Neural cell (in vitro differentiated cells): Measurements from ENCODE around the gene RNF213. TPM values are rescaled to one million over a fixed set of nuclear protein-coding genes. Genes with fewer than 3 reads are reported as not detected.

Experiments
- H2AFZ ChIP-seq: fragments of 200-600, 300-800 bp; sonication (generic), shearing (Covaris generic); 2 replicates; pipeline ENCODE4 v1.6.0; 2014; ENCODE audit warnings: low read depth, mild to moderate bottlenecking, antibody characterized with exemption, low read length, moderate library complexity
- H3F3A ChIP-seq: fragments of 200-600 bp; shearing (Covaris generic); 2 replicates; pipeline ENCODE4 v1.6.1; 2016; ENCODE audit warnings: mild to moderate bottlenecking, moderate library complexity, mixed read lengths, antibody characterized with exemption, low read length; ENCODE audit not compliant: insufficient read depth, poor library complexity, severe bottlenecking
- H3K27ac ChIP-seq: fragments of 200-600, 300-800 bp; sonication (generic), shearing (Covaris generic); 2 replicates; pipeline ENCODE4 v1.5.1; 2014; ENCODE audit warnings: mild to moderate bottlenecking, low read length, moderate library complexity
- H3K27me3 ChIP-seq: fragments of 300-800, 200-600 bp; sonication (generic), shearing (Covaris generic); 2 replicates; pipeline ENCODE4 v1.6.0; 2014; ENCODE audit warnings: mild to moderate bottlenecking, low read depth, low read length, moderate library complexity; ENCODE audit not compliant: insufficient read depth
- H3K36me3 ChIP-seq: fragments of 300-800, 200-600 bp; sonication (generic), shearing (Covaris generic); 2 replicates; pipeline ENCODE4 v1.5.1; 2014; ENCODE audit warnings: mild to moderate bottlenecking, antibody characterized with exemption, low read length, moderate library complexity; ENCODE audit not compliant: insufficient read depth
- H3K4me2 ChIP-seq: fragments of 300-800, 200-600 bp; sonication (generic), shearing (Covaris generic); 2 replicates; pipeline ENCODE4 v1.6.0; 2014; ENCODE audit warnings: mild to moderate bottlenecking, low read length
- H3K4me3 ChIP-seq: fragments of 300-800, 200-600 bp; sonication (generic), shearing (Covaris generic); 2 replicates; pipeline ENCODE4 v1.5.1; 2014; ENCODE audit warnings: mild to moderate bottlenecking, low read length, moderate library complexity
- H3K79me2 ChIP-seq: fragments of 200-600 bp; shearing (Covaris generic); replicated peaks from 2 replicates; pipeline ENCODE4 v1.6.0; 2014; ENCODE audit warnings: mild to moderate bottlenecking, low read length, moderate library complexity; ENCODE audit not compliant: insufficient read depth
- H3K9ac ChIP-seq: fragments of 300-800, 200-600 bp; sonication (generic), shearing (Covaris generic); 2 replicates; pipeline ENCODE4 v1.6.1; 2016; ENCODE audit warnings: mild to moderate bottlenecking, low read length, mixed read lengths
- H3K9me2 ChIP-seq: fragments of 200-600 bp; shearing (Covaris generic); 2 replicates; pipeline ENCODE4 v1.6.1; 2016; ENCODE audit warnings: mild to moderate bottlenecking, low read length, mixed read lengths; ENCODE audit not compliant: insufficient read depth
- H3K9me3 ChIP-seq: fragments of 200-600, 300-800 bp; sonication (generic), shearing (Covaris generic); 2 replicates; pipeline ENCODE4 v1.6.1; 2016; ENCODE audit warnings: mild to moderate bottlenecking, mixed run types, low read length, moderate library complexity, mixed read lengths
- H4K20me1 ChIP-seq: fragments of 200-600 bp; shearing (Covaris generic); 2 replicates; pipeline ENCODE4 v1.6.1; 2016; ENCODE audit warnings: mild to moderate bottlenecking, mixed run types; ENCODE audit not compliant: insufficient read depth
- EP300 ChIP-seq: fragments of 450-650 bp; conservative IDR thresholded peaks from 2 replicates; pipeline ENCODE4 v1.6.1; 2014; ENCODE audit warnings: antibody characterized with exemption, mild to moderate bottlenecking, moderate library complexity; ENCODE audit not compliant: poor library complexity, severe bottlenecking
- EZH2 ChIP-seq: fragments of 200-600, 300-800 bp; shearing (Covaris generic), sonication (generic); IDR thresholded peaks from 2 replicates; pipeline ENCODE4 v1.6.1; 2014; ENCODE audit warnings: antibody characterized with exemption, low read length, borderline replicate concordance, mild to moderate bottlenecking; ENCODE audit not compliant: insufficient read depth, poor library complexity, severe bottlenecking
- MXI1 ChIP-seq: fragments of 450-650 bp; conservative IDR thresholded peaks from 2 replicates; pipeline ENCODE4 v1.6.1; 2014; ENCODE audit warnings: antibody characterized with exemption, mild to moderate bottlenecking; ENCODE audit not compliant: poor library complexity, severe bottlenecking
- POLR2AphosphoS5 ChIP-seq: IDR thresholded peaks from 2 replicates; pipeline ENCODE4 v1.6.1; 2012
- RAD21 ChIP-seq: fragments of 450-650 bp; conservative IDR thresholded peaks from 2 replicates; pipeline ENCODE4 v1.6.1; 2014; ENCODE audit warnings: antibody characterized with exemption, mild to moderate bottlenecking, moderate library complexity
- SMC3 ChIP-seq: fragments of 450-650 bp; conservative IDR thresholded peaks from 2 replicates; pipeline ENCODE4 v1.6.1; 2014; ENCODE audit warnings: antibody characterized with exemption, mild to moderate bottlenecking, moderate library complexity; ENCODE audit not compliant: poor library complexity
- TAF1 ChIP-seq: IDR thresholded peaks from 2 replicates; pipeline ENCODE4 v1.6.1; 2012; ENCODE audit warnings: low read depth
- polyA plus RNA-seq: library from polyadenylated mRNA; depleted of rRNA; stranded (reverse); fragments of >200 nt; gene quantifications from 2 replicates; pipeline ENCODE4 v1.2.3, GENCODE V29; 2014
- TF ChIP-seq, protein P1 (sequence below): IDR thresholded peaks from 2 replicates; pipeline ENCODE4 v1.6.1; 2012; ENCODE audit warnings: borderline replicate concordance
- TF ChIP-seq, protein P2 (sequence below): fragments of 450-650 bp; IDR thresholded peaks from 2 replicates; pipeline ENCODE4 v1.5.1; 2014; ENCODE audit warnings: antibody characterized with exemption, mild to moderate bottlenecking, moderate library complexity; ENCODE audit not compliant: poor library complexity, severe bottlenecking

RNF213 gene
- polyA plus RNA-seq, 1 donor from 2014 or later: 1.5 TPM

GRCh38 chr17:80295559-80295958, 34.9 kb downstream of the RNF213 start:
- H3K79me2 ChIP-seq: no peaks in the 10 kb centered on the region
- H3K4me3 ChIP-seq: no peak overlapping the region
- no peak for TF ChIP-seq TAF1
- TF ChIP-seq, protein P1, sequence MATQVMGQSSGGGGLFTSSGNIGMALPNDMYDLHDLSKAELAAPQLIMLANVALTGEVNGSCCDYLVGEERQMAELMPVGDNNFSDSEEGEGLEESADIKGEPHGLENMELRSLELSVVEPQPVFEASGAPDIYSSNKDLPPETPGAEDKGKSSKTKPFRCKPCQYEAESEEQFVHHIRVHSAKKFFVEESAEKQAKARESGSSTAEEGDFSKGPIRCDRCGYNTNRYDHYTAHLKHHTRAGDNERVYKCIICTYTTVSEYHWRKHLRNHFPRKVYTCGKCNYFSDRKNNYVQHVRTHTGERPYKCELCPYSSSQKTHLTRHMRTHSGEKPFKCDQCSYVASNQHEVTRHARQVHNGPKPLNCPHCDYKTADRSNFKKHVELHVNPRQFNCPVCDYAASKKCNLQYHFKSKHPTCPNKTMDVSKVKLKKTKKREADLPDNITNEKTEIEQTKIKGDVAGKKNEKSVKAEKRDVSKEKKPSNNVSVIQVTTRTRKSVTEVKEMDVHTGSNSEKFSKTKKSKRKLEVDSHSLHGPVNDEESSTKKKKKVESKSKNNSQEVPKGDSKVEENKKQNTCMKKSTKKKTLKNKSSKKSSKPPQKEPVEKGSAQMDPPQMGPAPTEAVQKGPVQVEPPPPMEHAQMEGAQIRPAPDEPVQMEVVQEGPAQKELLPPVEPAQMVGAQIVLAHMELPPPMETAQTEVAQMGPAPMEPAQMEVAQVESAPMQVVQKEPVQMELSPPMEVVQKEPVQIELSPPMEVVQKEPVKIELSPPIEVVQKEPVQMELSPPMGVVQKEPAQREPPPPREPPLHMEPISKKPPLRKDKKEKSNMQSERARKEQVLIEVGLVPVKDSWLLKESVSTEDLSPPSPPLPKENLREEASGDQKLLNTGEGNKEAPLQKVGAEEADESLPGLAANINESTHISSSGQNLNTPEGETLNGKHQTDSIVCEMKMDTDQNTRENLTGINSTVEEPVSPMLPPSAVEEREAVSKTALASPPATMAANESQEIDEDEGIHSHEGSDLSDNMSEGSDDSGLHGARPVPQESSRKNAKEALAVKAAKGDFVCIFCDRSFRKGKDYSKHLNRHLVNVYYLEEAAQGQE: no peak
- no peak overlapping the region for H3K4me2 ChIP-seq
- no peaks in the 10 kb centered on the region for H3K36me3 ChIP-seq
- no peaks in the 10 kb centered on the region for H4K20me1 ChIP-seq
- no peaks in the 10 kb centered on the region for H3F3A ChIP-seq
- no peaks in the 10 kb centered on the region for H3K9me3 ChIP-seq
- no peaks in the 10 kb centered on the region for H3K9me2 ChIP-seq
- H3K27me3 ChIP-seq: no peaks in the 10 kb centered on the region
- H2AFZ ChIP-seq: no peak overlapping the region
- H3K9ac ChIP-seq: no peak overlapping the region
- H3K27ac ChIP-seq: no peak overlapping the region

GRCh38 chr17:80296221-80296620, 35.6 kb downstream of the RNF213 start:
- H3K4me3 ChIP-seq: no peak overlapping the region
- H3K27ac ChIP-seq: no peak overlapping the region
- H3K27me3 ChIP-seq: no peaks in the 10 kb centered on the region
- no peaks in the 10 kb centered on the region for H3K36me3 ChIP-seq
- no peaks in the 10 kb centered on the region for H3K9me2 ChIP-seq
- TF ChIP-seq, protein P2, sequence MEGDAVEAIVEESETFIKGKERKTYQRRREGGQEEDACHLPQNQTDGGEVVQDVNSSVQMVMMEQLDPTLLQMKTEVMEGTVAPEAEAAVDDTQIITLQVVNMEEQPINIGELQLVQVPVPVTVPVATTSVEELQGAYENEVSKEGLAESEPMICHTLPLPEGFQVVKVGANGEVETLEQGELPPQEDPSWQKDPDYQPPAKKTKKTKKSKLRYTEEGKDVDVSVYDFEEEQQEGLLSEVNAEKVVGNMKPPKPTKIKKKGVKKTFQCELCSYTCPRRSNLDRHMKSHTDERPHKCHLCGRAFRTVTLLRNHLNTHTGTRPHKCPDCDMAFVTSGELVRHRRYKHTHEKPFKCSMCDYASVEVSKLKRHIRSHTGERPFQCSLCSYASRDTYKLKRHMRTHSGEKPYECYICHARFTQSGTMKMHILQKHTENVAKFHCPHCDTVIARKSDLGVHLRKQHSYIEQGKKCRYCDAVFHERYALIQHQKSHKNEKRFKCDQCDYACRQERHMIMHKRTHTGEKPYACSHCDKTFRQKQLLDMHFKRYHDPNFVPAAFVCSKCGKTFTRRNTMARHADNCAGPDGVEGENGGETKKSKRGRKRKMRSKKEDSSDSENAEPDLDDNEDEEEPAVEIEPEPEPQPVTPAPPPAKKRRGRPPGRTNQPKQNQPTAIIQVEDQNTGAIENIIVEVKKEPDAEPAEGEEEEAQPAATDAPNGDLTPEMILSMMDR: no peak
- no peak for TF ChIP-seq TAF1
- TF ChIP-seq MXI1: no peak
- TF ChIP-seq, protein P1: no peak
- no peak for TF ChIP-seq RAD21
- TF ChIP-seq POLR2AphosphoS5: no peak
- TF ChIP-seq EZH2: no peak
- no peak for TF ChIP-seq SMC3
- no peak for TF ChIP-seq EP300
- no peak overlapping the region for H3K9ac ChIP-seq
- H3K4me2 ChIP-seq: no peak overlapping the region
- no peaks in the 10 kb centered on the region for H3K79me2 ChIP-seq
- H3K9me3 ChIP-seq: no peaks in the 10 kb centered on the region
- no peaks in the 10 kb centered on the region for H3F3A ChIP-seq
- H4K20me1 ChIP-seq: no peaks in the 10 kb centered on the region
- H2AFZ ChIP-seq: no peak overlapping the region
